GM10266 (cell line): ENCODE results near the gene SIRPB2.

Experiments
- DNase-seq: peaks from one replicate; pipeline ENCODE4 v3.0.0; 2012; ENCODE audit errors: extremely low spot score
- TF ChIP-seq, protein P1 (sequence below): IDR thresholded peaks from 2 replicates; pipeline ENCODE4 v1.5.1; 2012; ENCODE audit warnings: mild to moderate bottlenecking, low read depth; ENCODE audit not compliant: control insufficient read depth, insufficient read depth; ENCODE audit errors: missing control alignments

SIRPB2 gene

GRCh38 chr20:1443085-1443484, 48.1 kb downstream of the SIRPB2 start:
- no peak for DNase-seq
- TF ChIP-seq, protein P1, sequence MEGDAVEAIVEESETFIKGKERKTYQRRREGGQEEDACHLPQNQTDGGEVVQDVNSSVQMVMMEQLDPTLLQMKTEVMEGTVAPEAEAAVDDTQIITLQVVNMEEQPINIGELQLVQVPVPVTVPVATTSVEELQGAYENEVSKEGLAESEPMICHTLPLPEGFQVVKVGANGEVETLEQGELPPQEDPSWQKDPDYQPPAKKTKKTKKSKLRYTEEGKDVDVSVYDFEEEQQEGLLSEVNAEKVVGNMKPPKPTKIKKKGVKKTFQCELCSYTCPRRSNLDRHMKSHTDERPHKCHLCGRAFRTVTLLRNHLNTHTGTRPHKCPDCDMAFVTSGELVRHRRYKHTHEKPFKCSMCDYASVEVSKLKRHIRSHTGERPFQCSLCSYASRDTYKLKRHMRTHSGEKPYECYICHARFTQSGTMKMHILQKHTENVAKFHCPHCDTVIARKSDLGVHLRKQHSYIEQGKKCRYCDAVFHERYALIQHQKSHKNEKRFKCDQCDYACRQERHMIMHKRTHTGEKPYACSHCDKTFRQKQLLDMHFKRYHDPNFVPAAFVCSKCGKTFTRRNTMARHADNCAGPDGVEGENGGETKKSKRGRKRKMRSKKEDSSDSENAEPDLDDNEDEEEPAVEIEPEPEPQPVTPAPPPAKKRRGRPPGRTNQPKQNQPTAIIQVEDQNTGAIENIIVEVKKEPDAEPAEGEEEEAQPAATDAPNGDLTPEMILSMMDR = no peak

GRCh38 chr20:1442304-1442703, 48.9 kb downstream of the SIRPB2 start:
- TF ChIP-seq, protein P1 = no peak
- no peak for DNase-seq

GRCh38 chr20:1441133-1441532, 50.1 kb downstream of the SIRPB2 start:
- no peak for DNase-seq
- TF ChIP-seq, protein P1 = no peak

DNA sequence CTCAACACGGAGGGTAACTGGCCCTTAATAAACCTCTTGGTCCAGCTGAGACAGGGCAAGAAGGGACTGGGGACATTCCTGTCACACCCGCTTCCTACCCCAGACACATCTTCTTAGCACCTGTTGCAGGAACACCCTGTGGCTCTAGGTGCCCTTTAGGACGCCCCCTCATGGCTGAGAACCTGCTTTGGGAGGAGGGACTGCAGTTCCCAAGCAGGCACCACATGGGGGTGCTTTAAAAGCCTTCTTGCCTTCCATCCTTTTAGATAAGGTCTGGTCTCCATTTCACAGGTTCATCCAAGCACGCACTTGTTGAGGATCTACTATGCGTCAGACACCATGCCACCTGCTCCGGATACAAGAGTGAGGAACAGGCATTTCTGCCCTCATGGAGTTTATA, 51.2 kb downstream of the SIRPB2 start:
- no peak for DNase-seq
- TF ChIP-seq, protein P1 = peak; percentile 33

- DNase-seq = no peak
- TF ChIP-seq, protein P1 = no peak
These were observed 52.9 kb downstream of the SIRPB2 start for GRCh38 chr20:1438361-1438760.

DNA sequence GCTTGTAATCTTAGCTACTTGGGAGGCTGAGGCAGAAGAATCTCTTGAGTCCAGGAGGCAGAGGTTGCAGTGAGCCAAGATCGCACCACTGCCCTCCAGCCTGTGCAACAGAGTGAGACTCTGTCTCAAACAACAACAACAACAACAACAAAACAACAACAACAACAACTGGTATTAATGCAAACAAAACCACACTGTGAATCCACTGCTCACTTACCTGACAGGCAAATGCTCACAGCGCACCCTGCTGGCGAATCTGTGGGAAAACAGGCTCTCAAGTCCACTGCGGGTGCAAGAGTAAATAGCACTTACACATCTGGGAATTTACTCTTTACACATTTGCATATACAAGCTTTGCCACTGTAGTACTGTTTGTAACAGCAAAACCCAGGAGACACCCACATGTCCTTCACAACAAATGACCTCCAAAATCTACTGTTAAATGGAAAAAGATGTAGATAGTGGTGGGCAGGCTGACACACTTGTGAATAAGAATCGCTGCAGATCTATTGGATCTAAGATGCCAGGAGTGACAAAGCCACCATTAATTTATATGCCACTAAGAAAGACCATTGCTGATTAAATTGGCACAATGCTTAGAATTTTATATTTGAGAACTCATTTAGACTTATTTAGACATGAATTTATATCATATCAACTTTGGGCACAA, 53.9 kb downstream of the SIRPB2 start:
- TF ChIP-seq, protein P1 = peak; percentile 95

GRCh38 chr20:1436263-1436662, 55.0 kb downstream of the SIRPB2 start:
- no peak for DNase-seq
- TF ChIP-seq, protein P1 = no peak

More for the DNA sequence above, 53.9 kb downstream of the SIRPB2 start:
- DNase-seq = peak; percentile 71
